HG03521 (cell line): Measurements from ENCODE around the gene CNPPD1.
A peak's percentile ranks its signal among the peaks of the same experiment; 100 is the strongest.

Experiments
- ATAC-seq: cut with Tn5 transposase; IDR thresholded peaks from one replicate; pipeline ENCODE4 v1.9.1; 2021; ENCODE audit warnings: mild to moderate bottlenecking, moderate library complexity; ENCODE audit not compliant: unreplicated experiment

CNPPD1 gene

DNA sequence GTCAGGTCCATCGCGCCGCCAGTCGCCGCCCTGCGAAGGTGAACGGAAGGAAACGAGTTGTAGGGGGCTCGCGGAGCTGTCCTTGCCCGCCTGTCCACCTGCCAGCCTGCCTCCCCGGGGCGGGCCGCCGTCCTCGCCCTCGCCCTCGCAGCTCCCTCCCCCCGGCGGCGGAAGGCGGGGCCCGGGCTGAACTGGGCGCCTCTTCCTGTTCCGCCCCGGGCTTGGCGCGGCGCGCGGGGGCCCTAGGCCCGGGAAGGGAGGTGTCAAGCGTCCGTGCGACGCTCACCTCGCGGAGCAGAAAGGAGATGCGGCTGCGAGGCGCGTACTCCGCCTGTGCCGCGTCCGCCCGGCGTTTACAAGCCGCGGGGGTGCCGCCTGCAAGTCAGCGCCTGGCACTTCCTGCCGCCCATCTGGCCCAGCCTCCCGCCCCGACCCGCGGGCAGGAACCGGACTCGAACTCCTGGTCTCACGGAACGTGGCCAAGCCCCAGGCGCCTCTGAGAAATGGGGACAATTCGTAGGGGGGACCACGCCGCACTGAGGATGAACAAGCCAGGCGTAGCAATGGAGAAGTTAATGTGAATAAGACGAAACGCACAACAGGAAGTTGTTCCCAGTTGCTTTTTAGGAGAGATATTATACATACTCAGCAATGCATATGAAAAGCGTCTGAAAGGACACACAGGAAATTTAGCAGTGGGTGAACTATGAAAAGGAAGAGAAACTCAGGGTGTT is at the start of gene CNPPD1:
Gene CNPPD1, minus strand, starts transcription at position 108 of the 734 bp plus-strand sequence. Its CDS starts 97 bp downstream, at position 11.
- ATAC-seq, result peak; percentile 62

DNA sequence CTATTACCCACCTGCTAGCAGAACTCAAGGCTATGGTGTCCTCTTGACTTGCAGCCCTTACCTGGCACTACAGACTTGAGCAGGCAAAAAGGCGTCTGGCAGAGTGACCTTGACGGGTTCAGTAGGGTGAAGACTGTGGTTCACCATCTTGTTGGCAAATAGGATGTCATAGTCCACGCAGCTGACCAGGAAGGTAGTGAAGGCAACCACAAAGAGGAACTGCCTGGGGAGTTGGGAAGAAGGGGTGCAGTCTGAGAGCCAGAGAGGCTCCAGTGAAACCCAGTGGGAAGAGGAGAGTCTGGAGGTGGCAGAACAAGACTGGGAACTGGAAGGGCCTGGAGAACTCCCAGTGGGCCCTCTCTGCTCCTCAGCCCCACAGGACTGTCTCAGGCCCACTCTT is 48.6 kb upstream of the CNPPD1 start:
- no peak for ATAC-seq

DNA sequence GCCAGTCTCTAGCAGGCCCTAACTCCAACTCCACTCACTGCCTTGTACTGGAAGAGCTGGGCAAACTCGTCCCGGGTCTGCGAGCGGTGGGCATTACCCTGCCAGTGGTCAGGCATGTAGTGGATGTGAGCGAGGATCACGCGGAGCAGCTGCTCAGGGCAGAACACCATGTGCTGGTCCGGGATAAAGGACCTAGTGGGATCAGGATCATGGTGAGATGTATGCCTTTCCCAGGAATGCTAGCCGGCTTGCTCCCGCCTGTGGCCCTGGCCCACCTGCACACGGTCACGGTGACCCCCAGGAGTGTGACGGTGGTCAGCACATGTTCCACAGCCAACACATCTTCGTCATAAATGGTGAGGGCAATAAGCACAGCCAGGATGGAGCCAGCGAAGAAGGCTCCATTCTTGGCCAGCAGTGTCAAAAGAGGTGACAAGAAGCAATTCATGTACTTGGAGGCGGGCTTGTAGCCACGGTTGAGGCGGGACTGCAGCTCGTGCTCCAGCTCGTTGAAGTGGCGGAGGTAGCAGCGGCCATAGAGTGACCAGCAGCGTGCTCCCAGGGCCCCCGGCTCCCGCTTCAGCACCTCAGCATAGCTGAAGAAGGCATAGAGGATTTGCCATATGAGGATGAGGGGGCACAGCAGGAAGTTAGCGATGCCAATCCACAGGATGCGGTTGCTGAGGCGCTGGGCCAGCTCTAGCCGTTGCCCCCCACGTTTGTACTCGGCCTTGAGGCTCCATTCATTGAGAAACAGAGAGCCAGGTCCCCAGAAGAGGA is 47.3 kb upstream of the CNPPD1 start:
- ATAC-seq, result no peak

DNA sequence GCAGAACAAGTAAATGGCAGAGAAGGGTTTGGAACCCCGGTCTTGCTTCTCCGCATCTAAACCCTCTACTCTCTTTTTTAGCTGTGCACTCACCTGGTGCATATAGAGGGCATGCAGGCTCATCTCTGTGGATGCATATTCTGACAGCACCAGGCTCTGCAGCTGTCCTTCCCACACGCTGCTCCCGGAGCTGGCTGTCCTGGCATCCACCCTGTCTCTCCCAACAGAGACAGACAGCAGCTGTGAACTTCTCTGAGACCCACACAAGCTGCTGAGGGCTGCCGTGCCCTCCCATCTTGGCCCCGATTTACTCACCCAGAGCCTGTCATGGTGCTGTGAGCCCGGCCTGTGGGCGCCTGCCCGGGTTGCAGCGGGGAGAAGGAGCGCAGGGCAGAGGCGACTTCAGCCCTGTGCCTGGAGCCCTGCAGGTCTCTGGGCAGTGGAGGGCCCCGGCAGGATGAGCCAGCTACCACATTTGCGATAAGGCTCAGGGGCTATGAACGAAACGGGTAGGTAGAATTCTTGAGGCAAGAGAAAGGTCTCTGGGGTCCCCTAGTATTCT is 45.3 kb upstream of the CNPPD1 start:
- no peak for ATAC-seq

DNA sequence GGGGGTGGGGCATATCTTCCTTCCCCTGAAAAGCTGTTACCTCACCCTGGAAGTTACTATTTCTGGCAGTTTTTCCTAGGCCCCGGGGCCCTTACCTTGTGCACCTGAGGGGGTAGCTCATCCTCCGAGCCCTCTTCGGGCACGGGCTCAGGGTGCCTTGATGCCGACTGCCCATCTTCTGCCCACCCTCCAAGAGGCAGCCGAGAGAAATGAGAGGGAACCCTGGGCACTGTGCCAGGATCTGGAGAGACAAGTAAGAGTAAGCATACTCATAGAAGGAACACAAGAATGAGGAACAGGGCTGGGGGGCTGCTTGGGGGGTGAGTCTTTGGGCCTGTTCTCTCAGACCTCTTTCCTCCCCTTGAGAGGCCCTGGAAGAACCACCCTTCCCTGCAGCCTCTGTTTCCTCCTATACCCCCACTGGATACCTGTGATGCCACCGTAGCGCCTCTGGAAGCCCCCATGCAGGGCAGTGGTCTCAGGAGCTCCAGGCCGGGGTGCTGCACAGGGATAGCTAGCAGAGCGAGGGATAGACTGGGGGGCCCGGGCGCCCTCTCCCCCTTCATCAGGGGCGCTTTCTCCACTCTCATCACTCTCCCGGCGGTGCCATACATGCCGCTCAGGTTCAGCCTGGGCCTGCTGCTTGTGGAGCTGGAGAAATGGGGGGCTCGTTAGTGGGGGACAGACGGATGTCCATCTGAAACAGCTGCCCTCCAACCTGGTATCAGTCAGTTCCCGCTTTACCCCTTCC is 44.1 kb upstream of the CNPPD1 start:
- no peak for ATAC-seq

DNA sequence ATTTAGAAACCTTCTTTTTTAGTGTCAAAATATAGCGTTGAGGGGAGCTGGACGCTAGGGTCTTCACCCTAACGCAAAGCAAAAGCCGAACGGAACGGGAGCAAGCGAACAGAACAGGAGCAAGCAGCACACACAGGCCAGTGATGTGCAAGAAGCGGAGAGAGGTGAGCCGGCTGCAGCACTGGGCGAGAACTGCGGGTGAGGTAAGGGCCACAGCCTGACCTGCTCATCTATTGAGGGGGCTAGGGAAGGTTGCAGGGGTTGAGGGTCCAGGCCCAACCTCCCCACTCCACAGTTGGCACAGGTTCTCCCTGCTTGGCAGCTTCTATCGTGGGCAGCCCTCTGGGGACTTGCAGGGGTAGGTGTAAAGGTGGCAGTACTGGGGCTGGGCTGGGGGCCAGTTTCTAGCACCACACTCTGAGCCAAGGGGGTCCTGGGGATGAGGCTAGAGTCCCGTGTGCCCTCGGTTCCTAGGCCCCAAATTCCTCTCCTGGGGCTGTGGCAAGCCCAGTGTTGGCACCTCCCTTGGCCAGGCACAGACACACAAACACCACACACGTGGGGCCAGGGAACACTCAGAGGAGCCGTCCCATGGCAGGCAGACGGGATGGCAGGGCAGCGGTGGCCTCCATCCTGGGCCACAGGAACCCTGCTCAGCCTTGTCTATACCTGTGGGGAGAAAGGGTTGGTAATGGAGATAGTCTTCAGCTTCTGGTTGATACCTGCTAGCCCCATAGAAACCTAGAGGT is 43.2 kb upstream of the CNPPD1 start:
- no peak for ATAC-seq

DNA sequence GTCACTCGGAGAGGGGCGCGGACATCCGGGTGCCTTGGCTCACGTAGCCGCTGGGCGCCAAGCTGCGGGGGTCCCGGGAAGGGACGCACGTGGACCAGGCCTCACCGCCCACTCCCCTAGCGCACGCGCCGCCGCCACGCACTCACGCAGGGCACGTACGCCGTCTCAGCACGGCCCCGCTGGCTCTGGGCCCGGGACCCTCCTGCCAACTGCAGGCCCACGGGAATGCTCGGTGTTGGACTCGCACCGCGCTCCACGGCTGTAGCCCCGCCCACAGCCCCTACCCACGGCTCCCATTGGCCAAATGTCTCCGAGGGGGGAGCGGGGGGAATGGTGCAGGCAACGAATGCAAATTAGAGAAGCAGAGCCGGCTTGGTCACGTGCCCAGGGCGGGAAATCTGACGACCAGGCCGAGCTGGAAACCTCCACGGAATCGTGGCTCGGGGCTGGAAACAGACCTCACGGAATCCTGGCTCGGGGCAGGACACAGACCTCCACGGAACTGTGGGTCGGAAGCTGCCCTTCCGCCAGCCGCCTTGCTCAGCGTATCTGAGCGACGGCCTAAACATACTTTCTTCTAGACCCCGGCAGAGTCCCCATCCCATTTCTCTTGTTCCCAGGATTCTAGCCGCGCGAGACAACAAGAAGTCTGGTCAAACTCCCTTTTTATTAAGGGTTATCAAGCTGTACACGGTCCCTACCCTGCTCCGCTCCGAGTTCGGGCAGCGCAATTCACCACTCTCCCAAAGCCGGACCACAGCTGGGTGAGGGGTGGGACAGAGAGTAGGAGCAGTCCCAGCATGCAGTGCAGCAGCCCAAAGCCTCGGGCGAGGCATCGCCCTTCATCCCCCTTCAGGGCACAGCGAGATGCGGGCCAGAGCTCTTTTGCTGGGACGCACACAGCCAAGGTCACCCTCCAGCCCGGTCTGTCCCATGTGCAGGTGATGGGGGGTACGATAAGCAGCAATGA is 42.3 kb upstream of the CNPPD1 start, which contains the start of gene ABCB6:
Gene ABCB6, minus strand, starts transcription at position 227 of the 970 bp plus-strand sequence. CDS start 285 bp downstream, outside the sequence.
- ATAC-seq, result peak; percentile 68

DNA sequence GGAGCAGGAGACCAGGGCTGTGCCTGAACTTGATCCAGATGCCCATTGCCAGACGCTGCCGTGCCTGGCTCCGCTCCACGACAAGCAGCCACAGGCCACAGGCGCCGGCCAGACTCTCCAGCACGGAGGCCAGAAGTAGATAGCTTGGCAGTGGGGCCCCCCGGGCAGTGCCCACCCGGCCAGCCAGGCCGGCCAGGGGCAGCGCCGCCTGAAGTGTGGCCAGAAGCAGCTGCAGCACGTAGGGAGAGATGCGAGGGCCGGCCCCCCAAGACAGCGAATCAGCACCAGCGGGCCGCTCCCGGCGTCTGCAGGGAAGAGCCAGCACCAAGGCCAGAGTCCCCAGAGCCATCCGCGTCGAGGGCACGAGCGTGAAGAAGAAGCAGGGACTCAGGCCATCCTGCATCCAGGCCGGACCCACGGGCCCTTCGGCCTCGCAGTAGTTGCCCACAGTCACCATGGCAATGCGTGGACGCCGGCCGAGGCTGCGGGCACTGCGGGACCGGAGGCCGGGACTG is 41.5 kb upstream of the CNPPD1 start:
- peak; percentile 24 for ATAC-seq

DNA sequence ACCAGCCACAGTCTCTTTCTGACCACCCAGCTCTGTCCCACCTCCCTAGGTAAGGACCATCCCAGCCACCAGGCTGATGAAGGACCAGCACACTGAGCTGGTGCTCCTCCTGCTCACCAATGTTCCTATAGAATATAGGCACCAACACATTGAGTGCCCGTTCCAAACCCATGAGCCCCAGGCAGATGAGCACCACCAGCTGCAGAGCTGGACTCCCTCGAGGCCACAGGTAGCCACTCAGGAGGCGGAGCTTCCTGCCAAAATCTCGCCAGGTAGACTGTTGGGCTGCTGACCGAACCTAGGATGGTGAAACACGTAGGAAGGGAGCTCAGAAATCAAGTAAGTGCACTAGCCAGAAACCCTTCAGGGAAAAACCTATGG is 39.8 kb upstream of the CNPPD1 start:
- no peak for ATAC-seq

DNA sequence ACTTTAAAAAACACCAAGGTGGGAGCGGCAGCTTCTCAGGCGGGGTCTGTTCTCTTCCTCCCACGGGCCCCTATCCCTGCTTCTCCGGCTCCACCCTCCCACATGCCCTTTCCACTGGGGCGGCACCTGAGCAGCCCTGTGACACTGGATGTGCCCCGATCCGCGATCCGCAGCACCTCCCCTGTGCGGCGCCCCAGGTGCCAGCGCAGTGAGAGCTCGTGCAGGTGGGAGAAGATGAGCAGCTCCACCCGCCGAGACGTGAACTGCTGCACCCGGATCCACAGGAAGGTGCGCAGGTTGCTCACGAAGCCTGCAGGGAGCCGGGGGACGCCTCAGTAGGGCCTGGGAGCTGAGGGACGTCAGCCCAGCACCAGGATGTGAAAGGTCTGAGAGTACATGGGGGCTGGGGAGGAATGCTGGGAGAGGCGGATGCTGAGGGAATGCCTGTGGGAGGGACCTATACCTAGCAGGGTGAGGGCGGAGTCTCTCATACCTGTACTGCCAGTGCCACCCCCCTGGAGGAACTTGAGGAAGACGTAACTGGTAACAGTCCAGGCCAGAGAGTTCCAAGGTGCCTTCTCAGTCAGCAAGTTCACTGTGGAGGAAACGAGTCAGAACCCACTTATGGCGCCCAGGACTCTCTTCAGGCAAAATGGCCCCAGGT is 39.3 kb upstream of the CNPPD1 start:
- ATAC-seq, result no peak

DNA sequence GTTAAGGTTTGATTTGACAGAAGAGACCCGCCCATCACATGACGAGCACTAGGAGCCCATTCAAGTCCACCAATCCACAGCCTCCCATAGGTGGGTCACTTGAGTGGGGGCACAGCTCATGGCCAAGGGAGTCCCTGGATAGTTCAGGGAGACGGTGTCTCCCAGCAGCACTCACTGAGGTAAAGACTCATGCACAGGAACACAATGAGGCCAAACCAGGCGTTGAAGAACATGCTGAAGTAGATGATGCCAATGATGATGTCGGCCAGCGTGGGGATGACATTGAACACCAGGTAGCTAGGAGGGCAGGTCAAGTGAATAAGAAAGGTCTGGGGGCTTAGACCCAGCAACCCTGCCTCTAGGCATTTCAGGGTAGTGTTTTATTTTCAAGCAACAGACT is 38.1 kb upstream of the CNPPD1 start:
- no peak for ATAC-seq

DNA sequence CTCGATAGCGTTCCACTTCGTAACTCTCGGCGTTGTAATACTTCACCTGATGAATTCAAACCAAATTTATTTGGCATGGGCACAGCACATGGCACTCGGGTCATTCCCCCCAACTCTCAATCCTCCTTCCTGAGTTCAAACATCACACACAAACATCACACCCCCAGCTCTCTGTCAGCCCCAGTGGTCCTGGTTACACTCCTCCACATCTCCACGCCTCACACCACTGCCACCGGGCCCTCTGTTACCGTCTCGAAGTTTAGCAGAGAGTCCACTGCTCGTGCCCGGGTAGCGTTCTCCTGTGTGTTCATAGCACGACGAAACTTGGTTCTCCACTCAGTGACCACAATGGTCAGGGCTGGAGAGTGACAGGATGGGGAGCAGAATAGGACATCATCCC is 37.4 kb upstream of the CNPPD1 start:
- no peak for ATAC-seq

DNA sequence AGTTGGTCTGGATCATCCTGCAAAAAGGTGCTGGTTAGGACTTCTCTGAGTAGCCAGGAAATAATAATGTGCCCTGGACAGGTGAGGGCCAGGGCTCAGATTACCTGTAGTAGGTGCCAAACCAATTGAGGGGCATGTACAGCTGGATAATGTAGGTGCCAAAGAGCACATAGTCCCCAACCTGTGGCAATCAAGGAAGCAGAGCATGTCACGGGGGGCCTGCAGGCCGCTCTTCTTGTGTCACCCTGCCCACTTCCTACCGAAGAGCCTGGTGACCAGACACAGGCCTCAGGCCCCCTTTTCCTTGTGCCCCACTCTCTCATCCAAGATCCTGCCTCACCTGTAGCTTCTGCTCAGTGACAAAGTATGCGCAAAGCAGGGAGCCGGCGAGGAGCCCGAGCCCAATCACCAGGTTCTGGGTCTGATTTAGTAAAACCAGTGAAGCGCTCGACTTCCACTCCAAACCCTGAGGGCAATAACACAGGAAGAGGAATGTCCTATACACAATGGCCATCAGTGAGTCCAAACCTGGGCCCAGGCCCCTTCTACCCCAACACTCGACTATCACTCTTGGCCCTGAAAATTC is 36.9 kb upstream of the CNPPD1 start:
- no peak for ATAC-seq

DNA sequence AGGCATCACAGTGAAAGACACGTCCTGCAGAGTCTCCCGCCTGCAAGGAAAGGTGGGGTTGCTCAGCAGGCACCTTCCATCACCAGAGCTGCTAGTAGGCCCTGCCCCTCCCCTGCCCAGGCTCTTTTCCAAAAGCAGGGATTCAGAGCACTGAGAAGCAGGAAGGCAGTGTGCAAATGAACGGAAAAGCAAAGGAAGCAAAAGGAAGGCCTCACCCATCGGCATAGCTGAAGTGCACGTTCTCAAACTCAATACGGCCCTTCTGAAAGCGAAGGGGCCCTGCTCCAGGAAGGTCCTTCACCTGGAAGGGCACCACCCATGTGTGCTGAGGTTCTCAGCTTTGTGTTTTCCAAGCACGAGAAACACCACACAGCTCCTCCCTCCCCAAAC is 36.3 kb upstream of the CNPPD1 start:
- no peak for ATAC-seq

DNA sequence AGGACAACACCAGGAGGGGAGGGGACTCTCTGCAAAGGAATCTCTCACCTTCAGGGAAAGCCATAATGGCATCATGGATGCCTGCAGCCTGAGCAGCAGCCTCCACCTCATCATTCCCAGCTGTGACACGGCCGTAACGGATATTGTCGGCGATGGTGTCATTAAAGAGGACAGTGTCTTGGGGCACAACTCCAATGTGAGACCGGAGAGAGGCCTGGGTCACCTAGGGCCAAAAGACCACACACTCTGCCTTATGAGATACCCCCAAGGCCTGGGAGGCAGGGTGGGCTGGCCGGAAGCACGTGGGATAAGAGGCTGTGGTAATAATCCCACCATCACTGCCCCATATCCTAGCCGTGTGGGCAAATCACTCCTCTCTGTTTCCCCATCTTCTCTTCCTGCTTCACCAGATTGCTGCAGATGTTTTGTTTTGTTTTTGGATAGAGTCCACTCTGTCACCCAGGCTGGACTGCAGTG is 34.2 kb upstream of the CNPPD1 start:
- ATAC-seq, result no peak

DNA sequence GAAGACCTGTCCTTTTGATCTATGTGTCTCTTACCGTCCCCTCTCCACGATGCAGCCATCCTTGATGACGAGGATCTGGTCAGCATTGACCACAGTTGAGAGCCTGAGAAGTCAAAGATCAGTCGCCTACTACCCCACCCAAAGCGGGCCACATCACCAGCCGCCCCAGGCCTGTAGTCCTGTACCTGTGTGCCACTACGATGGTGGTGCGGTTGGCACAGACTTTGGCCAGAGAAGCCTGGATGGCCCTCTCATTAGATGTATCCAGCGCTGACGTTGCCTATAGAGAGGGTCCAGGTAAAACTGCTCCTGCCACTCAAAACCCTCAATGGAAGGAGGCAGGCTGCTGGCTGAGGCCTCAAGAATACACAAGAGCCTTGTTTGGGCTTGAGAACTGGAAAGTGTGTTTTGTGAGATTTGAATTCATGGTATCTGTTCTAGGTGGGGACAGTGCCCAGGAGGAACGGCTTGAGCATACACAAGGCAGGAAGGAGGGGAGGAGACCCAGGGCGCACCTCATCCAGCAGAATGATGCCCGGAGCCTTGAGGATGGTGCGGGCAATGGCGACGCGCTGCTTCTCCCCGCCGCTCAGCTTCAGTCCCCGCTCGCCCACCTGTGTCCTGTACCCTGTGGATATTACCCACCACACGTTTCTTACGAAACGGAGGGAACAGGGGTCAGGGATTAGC is 33.6 kb upstream of the CNPPD1 start:
- ATAC-seq, result no peak
